Heart left ventricle (tissue), 16 donors: ENCODE data around the gene APOOL. TPM values are rescaled to one million over a fixed set of nuclear protein-coding genes. Genes with fewer than 3 reads are reported as not detected.

ENCODE experiments used
- ATAC-seq, 4 donors: fragments of 200-7000 bp; cut with Tn5 transposase; one replicate each; pipeline ENCODE4 v1.9.1; 2020 to 2022; ENCODE audit warnings: moderate library complexity in 4 of 4, mild to moderate bottlenecking in 3 of 4, moderate number of reproducible peaks in 1 of 4
- DNase-seq, 5 donors: peaks; one replicate each; pipeline ENCODE4 v3.0.0-alpha.2; 2020
- H3K27ac ChIP-seq, 12 donors: fragments of 200-600 bp; sonication (generic) in 4 of 12; one replicate each; pipeline versions ENCODE4 v1.5.0 to v1.8.0; 2016 to 2022; ENCODE audit warnings: mild to moderate bottlenecking in 2 of 12
- H3K27me3 ChIP-seq, 9 donors: fragments of 200-600 bp; sonication (generic) in 2 of 9; one replicate each; pipeline versions ENCODE4 v1.5.1 to v1.8.0; 2016 to 2022; ENCODE audit warnings: mild to moderate bottlenecking in 3 of 9
- H3K36me3 ChIP-seq, 9 donors: fragments of 200-600 bp; sonication (generic) in 2 of 9; one replicate each; pipeline versions ENCODE4 v1.5.0 to v1.8.0; 2018 to 2022; ENCODE audit warnings: mild to moderate bottlenecking in 2 of 9
- H3K4me1 ChIP-seq, 12 donors: fragments of 200-600 bp; sonication (generic) in 4 of 12; one replicate each; pipeline versions ENCODE4 v1.5.0 to v1.8.0; 2016 to 2022; ENCODE audit warnings: mild to moderate bottlenecking in 3 of 12
- H3K4me3 ChIP-seq, 12 donors: fragments of 200-600 bp; sonication (generic) in 4 of 12; one replicate each; pipeline versions ENCODE4 v1.5.0 to v1.8.0; 2017 to 2022; ENCODE audit warnings: mild to moderate bottlenecking in 9 of 12, moderate library complexity in 4 of 12
- H3K9me3 ChIP-seq, 12 donors: fragments of 200-600 bp; sonication (generic) in 4 of 12; one replicate each; pipeline versions ENCODE4 v1.5.0 to v1.8.0; 2016 to 2022; ENCODE audit warnings: mild to moderate bottlenecking in 1 of 12
- POLR2A ChIP-seq, 2 donors: fragments of 450-650 bp; IDR thresholded peaks; one replicate each; pipeline ENCODE4 v1.6.1; 2017; ENCODE audit warnings: antibody characterized with exemption in 2 of 2, mild to moderate bottlenecking in 2 of 2, moderate library complexity in 2 of 2
- WGBS, 4 donors: extraction: QIAGEN DNeasy Blood & Tissue Kit in 2 of 4; methylation state at CpG; one replicate each; pipeline versions ENCODE4 v1.1.5 to v1.1.7; 2013 to 2018; 5-methylcytosine and 5-hydroxymethylcytosine counted together
- intact Hi-C, 10 donors: fragments of 100-400 bp; cut with DNase I; formaldehyde crosslinking; loops; one replicate each; pipeline versions ENCODE4 v1.11.1 to v1.14.2; 2022
- polyA plus RNA-seq, 2 donors: library from polyadenylated mRNA; stranded (reverse); fragments of 200-250 nt; gene quantifications; one replicate each; pipeline ENCODE4 v1.2.3, GENCODE V29; 2013
- total RNA-seq, 9 donors: library from RNA; depleted of rRNA in 2 of 9; stranded (reverse); fragments of >200 nt in 2 of 9; fragmentation: NEBNext Ultra II Directional in 3 of 9; extraction: Animal tissue kit (Norgen Biotek cat#: 25700) in 3 of 9; gene quantifications; one replicate each; pipeline versions ENCODE4 v1.1.0 to v1.2.4, GENCODE V29; 2016 to 2023
- TF ChIP-seq, protein P1 (sequence below), 12 donors: fragments of 200-600 bp; sonication (generic) in 4 of 12; IDR thresholded peaks; one replicate each; pipeline versions ENCODE4 v1.5.0 to v1.8.0; 2018 to 2022; ENCODE audit warnings: antibody characterized with exemption in 12 of 12, mild to moderate bottlenecking in 5 of 12
- donor health status: ischemic (EF 13 %, LVEDD 7.1; RV severe dilation, severe dysfunction).
- donor health status: healthy with polysubstance abuse.
- donor health status: DM: no; HTN: yes; CAD: no.
- donor health status: DM: no; HTN: no; CAD: no.
- donor health status: ischemic (EF 25% LVEDD 6.9; RV normal size, moderate dysfunction).
- donor health status: ischemic (EF 25% LVEDD 5.7; RV mildly dilated, moderate dysfunction).
- donor health status: healthy.
- donor health status: DM: yes; HTN: yes; CAD: no.
- donor health status: ischemic (EF 35%, LVEDD 5.7; RV mildly dilated, moderate dysfunction).
- donor health status: nonischemic (EF 11% LVEDD 7.7; RV severe dilation, severe dysfunction).
- donor health status: DM: yes; HTN: yes; CAD: no.
- donor health status: PGD.
- donor health status: ischemic (EF 29% LVEDD 5.4; RV normal size, mild dysfunction).
- donor health status: nonischemic (EF 23%, LVEDD 6.1; RV moderate dilation, normal function).

APOOL gene
- total and polyA plus RNA-seq, 11 donors, result 5.7 to 63.0 (median 47.8) TPM

- peaks cover 0 to 7% (median 0%) of the 10 kb centered on the region in 12 donors for H3K4me1 ChIP-seq
- no peak for ATAC-seq
- H3K9me3 ChIP-seq, result peaks cover 0 to 9% (median 0%) of the 10 kb centered on the region in 12 donors
- 61 to 92% (median 73%) methylated on average over 3 of the region's 3 CpGs for WGBS, 4 donors
- no peaks in the 10 kb centered on the region for H3K36me3 ChIP-seq
- no peak for DNase-seq
- H3K27ac ChIP-seq, result no peak overlapping the region
- no peak overlapping the region for H3K4me3 ChIP-seq
- intact Hi-C loops, result no loop called here
- H3K27me3 ChIP-seq, result no peaks in the 10 kb centered on the region
- no peak for TF ChIP-seq POLR2A (IDR thresholded peaks at IDR 0.05)
These were observed 20.9 kb downstream of the APOOL start for GRCh38 chrX:85024562-85024961.

DNA sequence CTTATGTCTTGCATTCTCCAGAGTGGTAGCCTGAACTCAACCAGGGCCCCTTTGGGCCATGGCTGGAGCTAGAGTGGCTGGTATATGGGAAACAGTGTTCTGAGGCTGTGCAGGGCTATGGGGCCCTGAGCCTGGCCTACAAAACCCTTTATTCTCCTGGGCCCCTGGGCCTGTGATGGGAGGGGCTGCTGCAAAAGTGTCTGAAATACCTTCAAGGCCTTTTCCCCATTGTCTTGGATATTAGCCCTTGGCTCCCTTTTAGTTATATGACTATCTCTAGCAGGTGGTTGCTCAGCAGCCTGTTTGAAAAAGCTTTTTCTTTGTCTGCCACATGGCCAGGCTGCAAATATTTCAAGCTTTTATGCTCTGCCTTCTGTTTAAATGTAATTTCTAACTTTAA is 22.5 kb downstream of the APOOL start:
- DNase-seq (no peak), ATAC-seq (no peak)
- intact Hi-C loops, result no loop called here
- no peak overlapping the region for H3K4me3 ChIP-seq
- H3K36me3 ChIP-seq, result no peaks in the 10 kb centered on the region
- H3K27me3 ChIP-seq, result no peaks in the 10 kb centered on the region
- no peak overlapping the region for H3K27ac ChIP-seq
- no peak for TF ChIP-seq POLR2A (IDR thresholded peaks at IDR 0.05)
- TF ChIP-seq, protein P1, sequence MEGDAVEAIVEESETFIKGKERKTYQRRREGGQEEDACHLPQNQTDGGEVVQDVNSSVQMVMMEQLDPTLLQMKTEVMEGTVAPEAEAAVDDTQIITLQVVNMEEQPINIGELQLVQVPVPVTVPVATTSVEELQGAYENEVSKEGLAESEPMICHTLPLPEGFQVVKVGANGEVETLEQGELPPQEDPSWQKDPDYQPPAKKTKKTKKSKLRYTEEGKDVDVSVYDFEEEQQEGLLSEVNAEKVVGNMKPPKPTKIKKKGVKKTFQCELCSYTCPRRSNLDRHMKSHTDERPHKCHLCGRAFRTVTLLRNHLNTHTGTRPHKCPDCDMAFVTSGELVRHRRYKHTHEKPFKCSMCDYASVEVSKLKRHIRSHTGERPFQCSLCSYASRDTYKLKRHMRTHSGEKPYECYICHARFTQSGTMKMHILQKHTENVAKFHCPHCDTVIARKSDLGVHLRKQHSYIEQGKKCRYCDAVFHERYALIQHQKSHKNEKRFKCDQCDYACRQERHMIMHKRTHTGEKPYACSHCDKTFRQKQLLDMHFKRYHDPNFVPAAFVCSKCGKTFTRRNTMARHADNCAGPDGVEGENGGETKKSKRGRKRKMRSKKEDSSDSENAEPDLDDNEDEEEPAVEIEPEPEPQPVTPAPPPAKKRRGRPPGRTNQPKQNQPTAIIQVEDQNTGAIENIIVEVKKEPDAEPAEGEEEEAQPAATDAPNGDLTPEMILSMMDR (IDR thresholded peaks at IDR 0.05), result no peak
- peaks cover 0 to 9% (median 0%) of the 10 kb centered on the region in 12 donors for H3K9me3 ChIP-seq
- H3K4me1 ChIP-seq, result peaks cover 0 to 7% (median 0%) of the 10 kb centered on the region in 12 donors

DNA sequence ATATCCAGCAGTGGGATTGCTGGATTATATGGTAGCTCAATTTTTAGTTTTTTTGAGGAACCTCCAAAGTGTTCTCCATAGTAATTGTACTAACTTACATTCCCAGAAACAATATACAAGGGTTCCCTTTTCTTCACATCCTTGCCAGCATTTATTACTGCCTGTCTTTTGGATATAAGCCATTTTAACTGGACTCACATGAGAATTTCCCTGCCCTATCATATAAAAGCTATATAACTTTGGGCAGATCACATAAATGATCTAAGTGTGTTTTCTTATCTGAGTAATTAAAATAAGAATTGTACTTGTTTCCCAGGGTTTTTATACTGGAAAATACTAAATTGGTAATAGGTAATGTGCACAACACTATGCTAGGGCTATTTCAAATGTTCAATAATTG is 25.4 kb downstream of the APOOL start:
- Histone ChIP-seq H3K4me1 (peaks cover 0 to 3% (median 0%) of the 10 kb centered on the region in 12 donors), H3K36me3 (no peaks in the 10 kb centered on the region), H3K27me3 (no peaks in the 10 kb centered on the region), H3K27ac (no peak overlapping the region), H3K4me3 (no peak overlapping the region), H3K9me3 (peaks cover 0 to 9% (median 0%) of the 10 kb centered on the region in 12 donors)
- ATAC-seq (no peak), DNase-seq (no peak)
- TF ChIP-seq, protein P1 (IDR thresholded peaks at IDR 0.05), result no peak
- TF ChIP-seq POLR2A (IDR thresholded peaks at IDR 0.05), result no peak
- intact Hi-C loops, result no loop called here

- peaks cover 0 to 2% (median 0%) of the 10 kb centered on the region in 12 donors for H3K9me3 ChIP-seq
- DNase-seq, result no peak
- 56 to 73% (median 65%) methylated on average over 2 of the region's 2 CpGs for WGBS, 4 donors
- no peak overlapping the region for H3K4me3 ChIP-seq
- H3K36me3 ChIP-seq, result no peaks in the 10 kb centered on the region
- TF ChIP-seq, protein P1 (IDR thresholded peaks at IDR 0.05), result no peak
- TF ChIP-seq POLR2A (IDR thresholded peaks at IDR 0.05), result no peak
- intact Hi-C loops, result no loop called here
- no peak overlapping the region for H3K27ac ChIP-seq
- peak in 1 of 4 donors; percentile 58 for ATAC-seq
- no peaks in the 10 kb centered on the region for H3K4me1 ChIP-seq
- H3K27me3 ChIP-seq, result no peaks in the 10 kb centered on the region
These were observed 27.8 kb downstream of the APOOL start for GRCh38 chrX:85031505-85031904.

DNA sequence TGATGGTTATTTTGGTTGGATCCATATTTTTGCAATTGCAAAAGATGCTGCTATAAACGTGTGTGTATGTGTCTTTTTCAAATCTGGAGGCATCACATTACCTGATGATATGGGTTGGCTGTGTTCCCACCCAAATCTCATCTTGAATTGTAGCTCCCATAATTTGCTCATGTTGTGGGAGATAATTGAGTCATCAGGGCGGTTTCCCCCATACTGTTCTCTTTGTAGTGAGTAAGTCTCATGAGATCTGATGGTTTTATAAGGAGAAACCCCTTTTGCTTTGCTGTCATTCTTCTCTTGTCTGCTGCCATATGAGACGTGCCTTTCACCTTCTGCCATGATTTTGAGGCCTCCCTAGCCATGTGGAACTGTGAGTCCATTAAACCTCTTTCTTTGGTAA is 33.4 kb downstream of the APOOL start:
- ATAC-seq (no peak), DNase-seq (no peak)
- TF ChIP-seq, protein P1 (IDR thresholded peaks at IDR 0.05), result no peak
- TF ChIP-seq POLR2A (IDR thresholded peaks at IDR 0.05), result no peak
- Histone ChIP-seq H3K36me3 (no peaks in the 10 kb centered on the region), H3K27me3 (no peaks in the 10 kb centered on the region), H3K27ac (no peak overlapping the region), H3K4me1 (no peaks in the 10 kb centered on the region), H3K9me3 (peaks cover 0 to 8% (median 0%) of the 10 kb centered on the region in 12 donors), H3K4me3 (no peak overlapping the region)
- 48 to 96% (median 73%) methylated on average over 3 of the region's 3 CpGs for WGBS, 4 donors
- intact Hi-C loops, result no loop called here
